HG02973 (cell line): Measurements from ENCODE around the gene GNAZ.

Experiments
- ATAC-seq: cut with Tn5 transposase; IDR thresholded peaks from one replicate; pipeline ENCODE4 v1.9.1; 2021; ENCODE audit warnings: moderate library complexity; ENCODE audit not compliant: unreplicated experiment

GNAZ gene

GRCh38 chr22:23105919-23106318 is 35.6 kb downstream of the GNAZ start:
- no peak for ATAC-seq

- ATAC-seq = no peak
Observed at GRCh38 chr22:23106344-23106743, 36.0 kb downstream of the GNAZ start.

DNA sequence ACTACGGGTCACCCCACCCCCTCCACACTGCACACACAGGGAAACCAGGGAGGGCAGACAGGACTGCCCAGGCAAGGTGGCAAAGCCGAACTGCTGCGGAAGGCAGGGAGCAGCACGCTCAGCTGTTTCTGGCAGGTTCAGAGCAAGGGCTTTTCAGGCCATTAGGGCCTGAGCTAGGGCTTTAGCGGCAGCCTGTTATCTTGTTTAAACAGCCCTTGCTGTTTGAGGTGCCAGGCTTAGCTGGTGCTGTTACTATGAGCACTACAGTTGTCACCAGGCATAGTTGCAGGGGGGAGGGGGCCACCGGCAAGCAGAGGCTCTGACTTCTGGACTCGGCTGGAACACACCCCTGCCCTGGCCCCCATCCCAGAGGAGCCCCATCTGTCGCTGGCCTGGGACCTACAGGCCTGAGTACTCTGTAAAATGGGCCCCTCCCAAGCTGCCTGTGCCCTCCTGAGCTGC is 36.6 kb downstream of the GNAZ start:
- no peak for ATAC-seq

DNA sequence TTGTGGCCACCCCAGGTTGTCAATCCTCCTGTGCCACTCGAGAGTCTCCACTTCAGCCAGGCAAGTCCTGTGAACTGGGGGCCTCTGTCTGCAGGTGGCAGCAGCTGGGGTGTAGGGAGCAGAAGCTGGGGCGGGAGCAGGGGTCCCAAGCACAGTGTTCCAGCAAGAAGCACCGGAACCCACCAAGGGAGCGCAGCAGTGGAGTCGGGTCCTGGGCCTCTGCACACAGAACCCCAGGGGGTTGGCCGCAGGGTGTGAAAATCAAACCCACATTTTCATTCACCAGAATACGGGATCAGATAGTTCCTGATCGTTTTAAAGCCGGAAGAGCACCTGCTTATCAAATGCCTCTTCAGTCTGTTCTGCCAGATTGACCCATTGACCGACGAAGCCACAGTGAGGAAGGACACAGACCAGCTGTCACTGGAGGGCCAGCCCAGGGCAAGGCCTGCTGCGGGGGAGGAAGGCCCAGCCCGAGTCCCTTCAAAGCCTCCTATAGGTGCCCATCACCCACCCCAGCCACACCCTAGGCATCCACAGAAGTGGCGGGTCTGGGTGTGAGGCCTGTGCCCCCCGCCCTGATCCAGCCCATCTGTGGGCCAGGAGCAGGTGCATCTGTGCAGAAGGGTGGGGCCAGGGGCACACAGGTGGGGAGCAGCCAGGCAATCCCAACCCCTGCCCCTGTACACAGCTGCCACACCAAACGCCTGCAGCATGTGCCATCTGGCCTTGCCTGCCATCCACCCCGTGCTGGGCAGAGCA is 37.3 kb downstream of the GNAZ start:
- ATAC-seq = no peak

GRCh38 chr22:23108249-23109078 is 38.1 kb downstream of the GNAZ start:
- ATAC-seq = no peak

- ATAC-seq = no peak
Observed at GRCh38 chr22:23109079-23109347, 38.7 kb downstream of the GNAZ start.

DNA sequence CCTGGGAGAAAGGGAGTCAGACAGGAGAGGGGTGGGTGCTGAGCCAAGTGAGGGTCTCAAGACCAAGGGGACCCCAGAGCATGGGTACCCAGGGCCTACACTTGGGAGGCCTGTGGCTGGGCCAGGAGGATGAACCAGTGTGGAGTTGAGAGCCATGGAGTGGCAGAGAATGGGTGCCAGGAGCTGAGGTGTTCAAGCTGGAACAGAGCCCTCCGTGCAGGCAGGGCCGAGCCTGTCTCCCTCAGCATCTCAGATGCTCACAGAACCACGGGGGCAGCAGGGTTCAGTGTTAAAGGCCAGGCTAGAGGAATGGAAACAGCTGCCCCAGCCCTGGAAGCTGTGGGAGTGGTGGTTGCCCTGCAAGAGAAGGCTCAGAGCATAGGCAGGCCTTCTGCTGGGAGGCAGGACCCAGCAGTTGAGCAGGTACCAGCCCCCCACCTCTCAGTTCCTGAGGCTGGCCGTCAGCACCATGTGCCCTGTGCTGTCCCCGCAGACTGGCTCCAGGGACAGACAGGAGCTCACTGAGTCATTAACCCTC is 39.2 kb downstream of the GNAZ start:
- ATAC-seq = no peak

DNA sequence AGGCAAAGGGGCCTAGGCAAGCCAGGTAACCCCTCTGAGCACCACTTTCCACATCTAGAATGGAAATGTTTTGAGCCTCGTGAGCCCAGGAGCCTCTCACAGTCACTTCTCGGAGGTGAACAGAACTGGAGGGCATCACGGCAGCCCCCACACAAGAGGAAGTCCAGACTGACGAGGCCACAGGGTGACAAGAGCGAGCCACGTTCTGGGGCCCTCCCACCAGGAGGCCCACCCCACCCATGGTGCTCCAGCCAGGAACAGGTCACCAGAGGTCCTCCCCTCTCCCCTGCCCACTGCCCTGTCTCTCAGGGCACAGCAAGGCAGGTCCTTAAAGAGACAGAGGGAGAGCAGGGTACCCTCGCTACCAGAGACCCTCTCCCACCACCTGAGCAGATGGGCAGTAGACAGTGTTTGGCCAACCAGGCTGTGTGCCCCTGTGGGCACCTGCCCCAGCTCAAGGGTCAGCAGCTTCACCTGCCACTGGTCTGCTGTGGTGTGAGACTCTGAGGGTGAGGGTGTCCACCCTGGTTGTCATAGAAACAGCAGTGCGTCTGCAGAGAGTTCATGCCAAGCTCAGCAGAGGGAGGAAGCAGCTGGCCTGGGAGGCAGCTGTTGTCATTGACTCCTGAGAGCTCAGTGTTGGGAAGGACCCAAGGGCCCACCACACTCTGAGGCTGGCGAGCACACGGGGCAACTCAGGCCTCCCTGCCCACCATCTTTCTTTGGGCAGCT is 40.0 kb downstream of the GNAZ start:
- no peak for ATAC-seq

DNA sequence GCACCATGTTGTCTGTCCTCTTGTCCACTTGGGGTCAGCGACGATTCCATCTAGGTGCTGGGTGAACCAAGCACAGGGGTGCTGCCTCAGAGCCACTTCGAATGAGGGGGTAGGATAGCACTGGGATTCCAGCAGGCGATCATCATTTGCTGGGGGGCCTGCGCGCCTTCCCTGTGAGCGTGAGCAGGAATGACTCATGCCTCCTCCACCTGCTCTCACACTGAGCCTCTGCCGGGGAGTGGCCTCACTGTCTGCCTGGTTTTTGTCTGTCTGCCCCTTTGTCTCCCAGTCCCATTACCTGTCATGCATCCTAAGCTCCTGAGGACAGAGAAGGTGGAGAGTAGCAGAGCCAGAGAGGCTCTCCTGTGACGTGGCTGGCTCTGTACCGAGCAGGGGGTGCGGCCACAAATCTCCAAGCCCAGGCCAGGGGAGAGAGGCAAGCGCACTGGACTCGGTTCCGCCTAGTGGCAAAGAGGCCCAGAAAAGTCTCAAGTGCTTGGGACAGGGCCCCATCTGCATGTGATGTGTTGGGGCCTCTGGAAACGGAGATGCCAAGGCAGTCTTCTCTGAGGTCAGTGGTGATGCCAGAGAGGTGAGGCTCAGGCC is 40.7 kb downstream of the GNAZ start:
- ATAC-seq = no peak

- ATAC-seq = no peak
Observed at GRCh38 chr22:23112472-23113012, 42.2 kb downstream of the GNAZ start.

- ATAC-seq = no peak
Observed at GRCh38 chr22:23113067-23113846, 42.9 kb downstream of the GNAZ start.

- no peak for ATAC-seq
Observed at GRCh38 chr22:23113847-23114720, 43.8 kb downstream of the GNAZ start.

GRCh38 chr22:23114721-23115020 is 44.4 kb downstream of the GNAZ start:
- no peak for ATAC-seq

- no peak for ATAC-seq
Observed at GRCh38 chr22:23115369-23115768, 45.0 kb downstream of the GNAZ start.

DNA sequence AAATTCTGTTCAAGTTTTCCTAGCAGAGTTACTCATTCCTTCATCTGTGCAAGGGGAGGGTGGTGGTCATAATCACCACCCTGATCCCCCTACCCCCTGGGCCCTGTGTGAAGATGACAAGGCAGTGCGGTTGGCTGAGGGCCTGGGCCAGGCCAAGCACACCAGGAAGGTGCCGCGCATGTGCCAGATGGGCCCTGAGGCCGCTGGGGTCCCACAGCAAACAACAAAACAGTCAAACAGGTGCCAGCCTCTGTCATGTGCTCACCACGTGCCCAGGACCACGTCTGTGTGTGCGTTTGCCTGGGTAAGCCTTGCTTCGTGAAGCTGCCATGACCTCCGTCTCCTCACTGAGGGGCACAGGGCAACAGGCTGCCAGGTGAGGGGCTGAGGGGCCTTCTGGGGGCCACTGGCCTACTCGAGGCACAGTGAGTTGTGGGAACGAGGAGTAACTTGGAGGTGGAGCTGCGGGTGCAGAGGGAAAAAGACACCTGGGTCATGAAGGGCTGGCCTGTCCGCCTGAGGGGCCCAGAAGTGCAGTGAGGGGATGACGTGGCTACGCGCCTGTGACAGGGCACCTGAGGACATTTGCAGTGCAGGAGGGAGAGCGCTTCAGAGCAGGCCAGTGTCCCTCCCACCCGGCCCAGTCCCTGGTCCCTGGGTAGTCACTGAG is 45.6 kb downstream of the GNAZ start:
- no peak for ATAC-seq

DNA sequence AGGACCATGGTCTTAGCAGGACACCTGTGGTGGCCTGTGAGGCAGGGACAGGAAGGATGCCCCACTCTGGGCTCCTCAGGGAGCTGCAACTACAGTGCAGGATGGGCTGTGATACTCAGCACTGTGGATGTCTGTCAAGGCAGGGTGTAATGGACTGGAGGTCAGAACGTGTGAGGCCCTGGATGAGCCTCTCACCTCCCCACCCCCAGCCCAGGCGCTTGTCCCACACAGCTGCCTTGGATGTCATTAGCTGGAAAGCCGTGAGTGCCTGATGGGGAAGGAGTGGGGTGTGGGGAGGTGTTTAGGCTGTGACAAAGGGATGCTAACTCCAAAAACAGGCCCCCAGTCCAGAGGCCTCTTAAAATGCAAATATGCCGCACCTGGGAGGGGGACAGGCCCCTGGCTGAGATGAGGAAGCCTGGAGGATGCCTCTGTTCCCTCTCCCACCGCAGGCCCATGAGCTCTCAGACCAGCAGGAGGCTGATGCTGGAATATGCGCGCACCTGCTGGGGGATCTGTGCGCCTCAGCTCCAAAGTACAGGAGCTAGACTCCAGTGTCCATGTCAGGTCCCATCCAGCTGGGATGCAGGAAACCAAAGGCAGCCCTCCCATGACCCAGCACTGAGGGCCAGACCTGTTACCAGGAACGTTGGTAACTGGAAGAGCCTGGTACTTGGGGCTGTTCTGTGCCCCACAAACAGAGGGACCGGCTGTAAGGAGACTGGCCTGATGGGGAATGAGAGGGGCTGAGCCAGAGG is 46.4 kb downstream of the GNAZ start:
- ATAC-seq = no peak

DNA sequence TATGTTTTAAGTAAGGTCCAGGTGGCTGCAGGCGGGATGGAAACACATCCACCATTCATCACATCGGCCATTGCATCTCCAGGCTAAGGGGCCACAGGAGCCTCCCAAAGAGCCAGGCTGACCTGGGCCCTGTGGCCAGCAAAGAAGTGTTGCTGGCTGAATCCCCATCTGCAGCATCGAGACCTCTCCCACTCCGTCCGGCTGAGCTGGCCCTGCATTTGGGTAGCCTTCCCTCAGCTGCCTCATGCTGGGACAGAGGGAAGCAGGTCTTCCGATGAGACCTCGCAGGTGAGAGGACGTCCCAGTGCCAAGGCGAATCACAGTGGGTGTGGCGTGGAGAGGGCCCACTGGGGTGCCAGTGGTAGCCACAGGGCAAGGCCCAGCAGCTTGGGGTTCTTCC is 47.0 kb downstream of the GNAZ start:
- ATAC-seq = no peak
